ENCODE results near the gene CES2. TPM values are rescaled to one million over a fixed set of nuclear protein-coding genes. Genes with fewer than 3 reads are reported as not detected.
"Not testable (repeated sequence)": the region's sequence is repeated elsewhere in the genome, so short reads cannot be mapped to it uniquely, and the experiment has no call there.

Gene CES2
- total RNA-seq, 1 donor from 2014 or later: 13.1 TPM

DNA sequence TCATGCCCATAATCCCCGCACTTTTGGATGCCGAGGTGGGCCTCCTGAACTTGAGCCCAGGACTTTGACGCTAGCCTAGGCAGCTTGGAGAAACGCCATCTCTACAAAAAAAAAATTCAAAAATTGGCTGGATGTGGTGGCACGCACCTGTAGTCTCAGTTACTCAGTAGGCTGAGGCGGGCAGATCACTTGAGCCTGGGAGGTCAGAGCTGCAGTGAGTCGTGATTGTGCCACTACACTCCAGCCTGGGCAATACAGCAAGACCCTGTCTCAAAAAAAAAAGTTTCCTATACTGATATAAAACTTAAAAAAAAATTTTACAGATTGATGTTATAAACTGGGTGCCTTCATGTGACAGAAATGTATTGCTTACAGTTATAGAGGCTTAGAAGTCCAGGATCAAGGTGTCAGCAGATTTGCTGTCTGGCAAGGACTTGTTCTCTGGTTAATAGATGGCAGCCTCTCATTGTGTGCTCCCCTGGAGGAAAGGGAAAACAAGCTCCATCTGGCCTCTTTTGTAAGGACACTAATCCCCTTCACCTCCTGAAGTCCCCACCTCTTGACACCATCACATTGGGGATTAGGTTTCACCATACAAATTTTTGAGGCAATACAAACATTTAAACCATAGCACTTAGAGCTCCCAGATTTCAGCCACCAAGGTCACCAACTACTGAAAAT is 17.3 kb downstream of the CES2 start:
- DNase-seq (ENCODE audit: low read depth in 2 of 2): no peak

DNA sequence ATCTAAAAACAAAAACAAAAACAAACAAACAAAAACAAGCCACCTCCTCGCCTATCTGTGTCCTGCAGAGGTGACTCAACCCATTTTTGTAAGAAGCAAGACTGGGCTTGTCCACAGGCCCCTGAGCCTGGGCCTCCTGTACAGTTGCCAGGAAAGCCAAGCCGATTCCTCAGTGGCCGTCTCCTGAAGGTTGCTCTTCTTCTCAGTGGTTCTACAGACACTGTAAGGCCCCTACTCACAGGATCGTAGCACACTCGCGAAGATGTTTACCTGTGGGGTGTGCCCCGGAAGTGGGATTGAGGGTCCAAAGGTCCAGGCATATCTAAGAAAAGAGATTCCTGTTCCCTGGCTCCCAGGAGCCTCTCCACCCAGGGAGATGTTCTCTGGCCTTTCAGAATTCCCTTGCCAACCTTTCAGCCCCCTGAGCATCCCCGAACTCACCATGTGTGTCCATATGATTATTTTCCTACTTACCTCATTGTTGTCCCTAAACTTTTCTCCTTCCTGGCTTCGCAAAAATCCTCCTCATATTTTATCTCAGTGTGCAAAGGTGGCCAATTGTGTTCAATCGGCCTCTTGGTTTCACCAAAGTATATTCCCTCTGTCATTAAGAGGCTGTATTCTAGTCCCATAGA is 18.3 kb downstream of the CES2 start:
- no peak for DNase-seq (ENCODE audit: low read depth in 2 of 2)

DNA sequence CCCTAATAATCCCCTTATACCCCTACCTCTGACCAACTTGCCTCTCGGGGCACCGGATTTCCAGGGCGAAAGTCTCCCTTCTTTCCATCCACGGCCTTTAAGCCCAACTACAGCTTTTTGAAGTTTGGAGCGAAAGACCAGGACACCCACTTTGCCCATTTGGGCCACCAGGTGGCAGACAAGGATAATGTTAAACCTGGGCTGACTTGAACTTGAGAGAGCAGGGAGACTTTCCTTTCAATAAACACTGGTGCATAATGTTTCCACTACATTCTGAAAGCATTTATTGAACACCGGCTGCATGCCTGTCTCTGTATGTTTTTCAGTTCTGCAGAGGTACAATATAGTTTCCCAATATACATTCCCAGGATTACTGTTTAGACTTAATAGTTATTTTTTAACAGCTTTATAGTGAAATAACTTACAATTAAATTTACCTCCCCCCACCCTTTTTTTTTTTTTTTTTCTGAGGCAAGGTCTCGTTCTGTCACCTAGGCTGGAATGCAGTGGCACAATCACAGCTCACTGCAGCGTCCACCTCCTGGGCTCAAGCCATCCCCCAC is 18.9 kb downstream of the CES2 start:
- DNase-seq (ENCODE audit: low read depth in 2 of 2): peak; percentile 57 to 71

DNA sequence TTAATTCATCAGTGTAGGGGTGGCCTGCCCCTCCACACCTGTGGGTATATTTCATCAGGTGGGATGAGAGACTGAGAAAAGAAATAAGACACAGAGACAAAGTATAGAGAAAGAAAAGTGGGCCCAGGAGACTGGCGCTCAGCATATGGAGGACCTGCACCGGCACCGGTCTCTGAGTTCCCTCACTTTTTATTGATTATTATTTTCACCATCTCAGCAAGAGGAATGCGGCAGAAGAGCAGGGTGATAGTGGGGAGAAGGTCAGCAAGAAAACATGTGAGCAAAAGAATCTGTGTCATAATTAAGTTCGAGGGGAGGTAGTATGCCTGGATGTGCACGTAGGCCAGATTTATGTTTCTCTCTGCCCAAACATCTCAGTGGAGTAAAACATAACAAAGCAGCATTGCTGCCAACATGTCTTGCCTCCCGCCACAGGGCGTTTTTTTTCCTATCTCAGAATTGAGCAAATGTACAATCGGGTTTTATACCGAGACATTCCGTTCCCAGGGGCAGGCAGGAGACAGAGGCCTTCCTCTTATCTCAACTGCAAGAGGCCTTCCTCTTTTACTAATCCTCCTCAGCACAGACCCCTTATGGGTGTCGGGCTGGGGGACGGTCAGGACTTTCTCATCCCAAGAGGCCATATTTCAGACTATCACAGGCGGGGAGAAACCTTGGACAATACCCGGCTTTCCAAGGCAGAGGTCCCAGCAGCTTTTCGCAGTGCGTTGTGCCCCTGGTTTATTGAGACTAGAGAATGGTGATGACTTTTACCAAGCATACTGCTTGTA is 20.2 kb downstream of the CES2 start:
- not testable (repeated sequence) for DNase-seq (ENCODE audit: low read depth in 2 of 2)

DNA sequence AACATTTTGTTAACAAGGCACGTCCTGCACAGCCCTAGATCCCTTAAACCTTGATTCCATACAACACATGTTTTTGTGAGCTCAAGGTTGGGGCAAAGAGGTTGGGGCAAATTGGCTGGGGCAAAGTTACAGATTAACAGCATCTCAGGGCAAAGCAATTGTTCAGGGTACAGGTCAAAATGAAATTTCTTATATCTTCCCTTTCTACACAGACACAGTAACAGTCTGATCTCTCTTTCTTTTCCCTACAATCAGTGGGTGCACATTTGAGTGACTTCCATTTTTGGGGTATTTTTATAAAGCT is 20.8 kb downstream of the CES2 start:
- DNase-seq (ENCODE audit: low read depth in 2 of 2): not testable (repeated sequence)

DNA sequence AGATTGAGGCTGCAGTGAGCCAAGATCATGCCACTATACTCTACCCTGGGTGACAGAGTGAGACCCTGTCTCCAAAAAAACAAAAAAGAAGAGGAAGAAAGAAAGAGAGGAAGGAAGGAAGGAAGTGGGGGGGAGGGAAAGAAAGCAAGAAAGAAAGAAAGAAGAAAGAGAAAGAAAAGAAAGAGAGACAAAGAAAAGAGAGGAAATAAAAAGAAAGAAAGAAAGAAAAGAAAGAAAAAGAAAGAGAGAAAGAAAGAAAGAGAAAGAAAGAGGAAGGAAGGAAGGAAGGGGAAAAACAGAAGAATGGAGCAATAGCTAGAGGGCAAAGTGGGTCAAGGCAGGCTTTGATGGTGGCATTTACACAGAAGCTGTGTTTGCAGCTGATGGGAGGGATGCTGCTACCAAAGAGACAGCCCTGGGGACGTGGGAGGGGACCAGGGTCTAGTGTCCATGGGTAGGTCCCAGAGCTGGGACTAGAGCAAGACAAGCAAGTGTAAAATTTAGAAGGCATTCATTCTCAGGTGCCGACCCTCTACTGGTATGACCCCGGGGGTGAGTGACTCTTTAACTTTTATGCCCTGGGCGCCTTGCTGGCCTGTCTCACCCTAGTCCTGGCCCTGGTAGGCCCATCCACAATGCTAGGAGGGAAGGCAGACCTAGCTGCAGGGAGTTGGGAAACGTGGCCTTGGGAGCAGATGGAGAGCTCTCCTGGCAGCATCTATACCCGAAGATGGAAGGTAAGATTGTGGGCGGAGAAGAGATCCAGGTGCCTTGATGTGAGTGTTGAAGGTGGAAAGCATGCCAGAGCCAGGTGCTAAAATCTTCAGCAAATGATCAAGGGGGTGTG is 23.8 kb downstream of the CES2 start:
- DNase-seq (ENCODE audit: low read depth in 2 of 2): no peak

DNA sequence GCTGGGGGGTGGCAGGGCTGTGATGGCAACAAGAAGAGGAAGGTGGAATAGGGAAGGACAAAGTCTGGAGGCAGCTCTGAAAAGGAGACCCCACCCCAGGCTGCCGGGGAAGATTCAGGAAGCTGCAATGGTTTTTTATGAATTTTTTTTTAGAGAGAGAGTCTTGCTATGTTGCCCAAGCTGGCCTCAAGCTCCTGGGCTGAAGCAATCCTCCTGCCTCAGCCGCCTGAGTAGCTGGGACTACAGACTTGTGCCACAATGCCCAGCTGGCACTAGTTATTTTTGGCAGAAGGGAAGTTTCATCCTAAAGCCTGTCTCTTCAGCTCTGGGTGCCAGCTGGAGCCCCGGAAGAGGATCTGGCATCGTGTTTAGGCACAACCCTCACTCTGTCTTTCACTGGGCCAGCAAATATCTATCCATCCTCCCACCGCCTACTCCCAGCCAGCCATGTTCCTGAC is 24.4 kb downstream of the CES2 start:
- DNase-seq (ENCODE audit: low read depth in 2 of 2): no peak

DNA sequence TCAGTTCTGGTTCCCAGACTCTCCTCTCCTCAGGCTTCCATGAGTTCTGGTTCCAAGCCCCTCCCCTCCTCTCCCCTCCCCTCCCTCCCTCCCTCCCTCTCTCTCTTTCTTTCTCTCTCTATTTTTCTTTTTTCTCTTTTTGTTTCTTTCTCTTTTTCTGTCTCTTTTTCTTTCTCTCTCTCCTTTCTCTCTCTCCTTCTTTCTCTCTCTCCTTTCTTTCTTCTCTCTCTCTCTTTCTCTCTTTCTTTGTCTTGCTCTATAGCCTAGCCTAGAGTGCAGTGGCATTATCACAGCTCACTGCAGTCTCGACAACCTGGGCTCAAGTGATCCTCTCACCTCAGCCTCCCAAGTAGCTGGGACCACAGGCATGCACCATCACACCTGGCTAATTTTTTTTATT is 25.0 kb downstream of the CES2 start:
- no peak for DNase-seq (ENCODE audit: low read depth in 2 of 2)

DNA sequence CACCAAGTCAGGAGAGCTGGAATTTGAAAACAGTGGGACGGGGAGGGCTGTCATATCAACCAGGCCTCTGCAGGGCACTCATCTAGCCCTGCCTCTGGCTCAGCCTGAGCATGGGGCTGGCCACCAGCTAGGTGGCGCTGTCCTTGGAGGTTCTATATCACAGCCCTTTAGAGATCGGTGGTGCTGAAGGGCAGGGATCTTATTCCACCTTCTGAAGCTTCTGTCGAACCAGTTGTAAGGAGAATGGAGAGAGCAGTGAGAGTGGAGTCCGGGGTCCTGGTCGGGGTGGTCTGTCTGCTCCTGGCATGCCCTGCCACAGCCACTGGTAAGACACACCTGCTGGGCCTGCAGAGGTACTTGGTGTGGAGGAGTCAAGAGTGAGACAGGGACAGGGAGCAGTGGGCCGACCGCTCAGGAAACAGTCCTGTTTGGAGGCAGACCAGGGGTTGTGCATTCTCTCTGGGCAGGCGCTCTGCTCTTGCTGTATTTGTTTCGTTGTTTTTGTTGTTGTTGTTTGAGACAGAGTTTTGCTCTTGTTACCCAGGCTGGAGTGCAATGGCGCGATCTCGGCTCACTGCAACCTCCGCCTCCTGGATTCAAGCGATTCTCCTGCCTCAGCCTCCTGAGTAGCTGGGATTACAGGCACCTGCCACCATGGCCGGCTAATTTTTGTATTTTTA is 25.9 kb downstream of the CES2 start, which contains the start of gene CES3:
TSS of gene CES3 (plus strand) at position 202 of the 680 bp plus-strand sequence. CDS start at position 244, 42 bp downstream.
- DNase-seq (ENCODE audit: low read depth in 2 of 2): peak; percentile 28 to 66

DNA sequence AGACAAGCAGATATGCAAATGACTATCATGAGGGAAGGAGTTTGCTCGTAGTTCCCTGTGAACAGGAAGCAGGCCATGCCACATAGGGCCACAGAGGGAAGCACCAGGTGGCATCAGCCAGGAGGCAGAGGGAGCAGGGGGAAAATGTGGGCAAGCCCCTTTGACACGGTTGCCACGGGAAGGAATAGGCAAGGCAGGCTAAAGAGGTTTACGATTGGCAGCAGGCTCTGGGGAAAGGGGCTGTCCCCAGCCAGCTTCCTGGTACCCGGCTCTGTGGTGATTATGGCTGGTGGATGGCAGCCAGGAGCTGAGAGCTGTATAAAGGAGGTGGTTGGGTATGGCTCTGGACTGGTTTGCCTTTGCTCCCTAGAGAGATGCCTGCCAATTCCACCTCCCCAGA is 26.6 kb downstream of the CES2 start:
- DNase-seq (ENCODE audit: low read depth in 2 of 2): no peak

DNA sequence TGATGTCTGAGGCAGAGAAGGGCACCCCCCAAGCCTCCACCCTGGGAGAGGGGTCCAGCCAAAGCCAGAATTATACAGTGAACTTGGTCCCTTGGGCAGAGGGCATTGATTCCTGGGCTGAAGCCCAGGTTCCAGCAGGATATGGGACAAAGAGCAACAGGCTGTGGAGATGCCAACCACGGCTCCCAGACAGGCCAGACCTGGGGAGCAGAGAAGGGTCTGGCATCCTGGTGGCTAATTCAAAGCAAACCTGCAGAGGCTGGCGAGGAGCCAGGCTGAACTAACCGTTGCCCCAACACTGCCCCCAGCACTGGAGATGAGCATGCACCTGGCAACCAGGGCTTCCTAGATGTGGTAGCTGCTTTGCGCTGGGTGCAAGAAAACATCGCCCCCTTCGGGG is 28.7 kb downstream of the CES2 start:
- DNase-seq (ENCODE audit: low read depth in 2 of 2): no peak

DNA sequence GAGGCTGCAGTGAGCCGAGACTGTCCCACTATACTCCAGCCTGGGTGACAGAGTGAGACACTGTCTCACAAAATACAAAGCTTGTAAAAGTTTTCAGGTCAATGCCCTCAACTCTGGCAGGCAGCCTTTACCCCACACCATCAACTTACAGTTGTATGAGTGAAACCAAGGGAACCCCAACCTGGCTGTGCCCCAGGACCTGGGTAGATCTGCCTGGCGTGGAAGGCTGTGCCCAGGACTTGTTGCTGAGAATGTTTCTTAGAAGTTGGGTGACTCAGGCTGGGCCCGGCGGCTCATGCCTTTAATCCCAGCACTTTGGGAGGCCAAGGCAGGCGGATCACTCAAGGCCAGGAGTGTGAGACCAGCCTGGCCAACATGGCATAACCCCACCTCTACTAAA is 33.5 kb downstream of the CES2 start:
- no peak for DNase-seq (ENCODE audit: low read depth in 2 of 2)

DNA sequence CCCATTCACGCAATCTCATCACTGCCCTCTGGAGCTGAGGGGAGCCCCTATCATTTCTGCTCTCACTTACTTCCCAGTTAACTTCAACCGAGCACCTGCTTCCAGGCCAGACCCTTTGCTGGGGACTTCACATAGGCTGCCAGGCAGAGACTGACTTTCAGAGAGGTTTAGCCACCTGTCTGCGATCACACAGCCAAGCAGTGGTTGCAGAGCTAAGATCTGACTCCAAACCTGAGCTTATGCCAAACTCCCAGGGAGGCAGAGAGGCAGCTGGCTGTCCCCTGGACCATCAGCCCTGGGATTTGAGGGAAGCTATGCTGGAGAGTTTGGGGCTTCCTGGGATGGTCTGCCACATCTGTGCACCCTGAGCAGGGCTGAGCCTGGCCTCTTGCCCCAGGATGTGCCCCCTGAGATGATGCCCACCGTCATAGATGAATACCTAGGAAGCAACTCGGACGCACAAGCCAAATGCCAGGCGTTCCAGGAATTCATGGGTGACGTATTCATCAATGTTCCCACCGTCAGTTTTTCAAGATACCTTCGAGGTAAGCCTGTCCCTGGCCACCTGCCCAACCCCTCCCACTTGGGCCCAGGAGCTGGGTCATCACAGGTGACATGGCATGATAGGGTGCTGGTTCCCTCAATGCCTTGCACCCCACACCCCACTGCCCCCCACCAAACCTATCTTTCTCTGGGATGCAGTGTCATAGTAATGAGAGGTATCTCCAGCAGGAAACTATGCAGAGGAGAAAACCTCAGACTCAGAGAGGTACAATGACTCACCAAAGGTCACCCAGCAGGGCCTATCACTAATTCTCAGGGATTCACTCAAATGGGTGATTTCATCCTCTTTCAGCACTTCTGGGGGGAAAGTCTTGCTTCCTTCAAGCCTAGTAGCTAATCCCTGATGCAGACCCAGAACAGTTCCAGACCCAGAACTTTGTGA is 35.7 kb downstream of the CES2 start:
- no peak for DNase-seq (ENCODE audit: low read depth in 2 of 2)

DNA sequence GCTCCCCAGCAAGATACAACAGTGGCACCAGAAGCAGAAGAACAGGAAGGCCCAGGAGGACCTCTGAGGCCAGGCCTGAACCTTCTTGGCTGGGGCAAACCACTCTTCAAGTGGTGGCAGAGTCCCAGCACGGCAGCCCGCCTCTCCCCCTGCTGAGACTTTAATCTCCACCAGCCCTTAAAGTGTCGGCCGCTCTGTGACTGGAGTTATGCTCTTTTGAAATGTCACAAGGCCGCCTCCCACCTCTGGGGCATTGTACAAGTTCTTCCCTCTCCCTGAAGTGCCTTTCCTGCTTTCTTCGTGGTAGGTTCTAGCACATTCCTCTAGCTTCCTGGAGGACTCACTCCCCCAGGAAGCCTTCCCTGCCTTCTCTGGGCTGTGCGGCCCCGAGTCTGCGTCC is 37.7 kb downstream of the CES2 start:
- DNase-seq (ENCODE audit: low read depth in 2 of 2): no peak

DNA sequence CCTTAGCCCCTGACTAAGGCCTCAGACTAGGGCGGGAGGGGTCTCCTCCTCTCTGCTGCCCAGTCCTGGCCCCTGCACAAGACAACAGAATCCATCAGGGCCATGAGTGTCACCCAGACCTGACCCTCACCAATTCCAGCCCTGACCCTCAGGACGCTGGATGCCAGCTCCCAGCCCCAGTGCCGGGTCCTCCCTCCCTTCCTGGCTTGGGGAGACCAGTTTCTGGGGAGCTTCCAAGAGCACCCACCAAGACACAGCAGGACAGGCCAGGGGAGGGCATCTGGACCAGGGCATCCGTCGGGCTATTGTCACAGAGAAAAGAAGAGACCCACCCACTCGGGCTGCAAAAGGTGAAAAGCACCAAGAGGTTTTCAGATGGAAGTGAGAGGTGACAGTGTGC is 38.4 kb downstream of the CES2 start:
- DNase-seq (ENCODE audit: low read depth in 2 of 2): no peak

DNA sequence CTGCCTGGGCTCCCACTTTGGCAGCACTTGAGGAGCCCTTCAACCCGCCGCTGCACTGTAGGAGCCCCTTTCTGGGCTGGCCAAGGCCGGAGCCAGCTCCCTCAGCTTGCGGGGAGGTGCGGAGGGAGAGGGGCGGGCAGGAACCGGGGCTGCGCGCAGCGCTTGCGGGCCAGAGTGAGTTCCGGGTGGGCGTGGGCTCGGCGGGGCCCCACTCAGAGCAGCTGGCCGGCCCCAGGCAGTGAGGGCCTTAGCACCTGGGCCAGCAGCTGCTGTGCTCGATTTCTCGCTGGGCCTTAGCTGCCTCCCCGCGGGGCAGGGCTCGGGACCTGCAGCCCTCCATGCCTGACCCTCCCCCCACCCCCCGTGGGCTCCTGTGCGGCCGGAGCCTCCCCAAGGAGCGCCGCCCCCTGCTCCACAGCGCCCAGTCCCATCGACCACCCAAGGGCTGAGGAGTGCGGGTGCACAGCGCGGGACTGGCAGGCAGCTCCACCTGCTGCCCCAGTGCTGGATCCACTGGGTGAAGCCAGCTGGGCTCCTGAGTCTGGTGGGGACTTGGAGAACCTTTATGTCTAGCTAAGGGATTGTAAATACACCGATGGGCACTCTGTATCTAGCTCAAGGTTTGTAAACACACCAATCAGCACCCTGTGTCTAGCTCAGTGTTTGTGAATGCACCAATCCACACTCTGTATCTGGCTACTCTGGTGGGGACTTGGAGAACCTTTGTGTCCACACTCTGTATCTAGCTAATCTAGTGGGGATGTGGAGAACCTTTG is 39.0 kb downstream of the CES2 start:
- DNase-seq (ENCODE audit: low read depth in 2 of 2): not testable (repeated sequence)

DNA sequence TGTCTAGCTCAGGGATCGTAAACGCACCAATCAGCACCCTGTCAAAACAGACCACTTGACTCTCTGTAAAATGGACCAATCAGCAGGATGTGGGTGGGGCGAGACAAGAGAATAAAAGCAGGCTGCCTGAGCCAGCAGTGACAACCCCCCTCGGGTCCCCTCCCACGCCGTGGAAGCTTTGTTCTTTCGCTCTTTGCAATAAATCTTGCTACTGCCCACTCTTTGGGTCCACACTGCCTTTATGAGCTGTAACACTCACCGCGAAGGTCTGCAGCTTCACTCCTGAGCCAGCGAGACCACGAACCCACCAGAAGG is 39.6 kb downstream of the CES2 start:
- DNase-seq (ENCODE audit: low read depth in 2 of 2): not testable (repeated sequence)

DNA sequence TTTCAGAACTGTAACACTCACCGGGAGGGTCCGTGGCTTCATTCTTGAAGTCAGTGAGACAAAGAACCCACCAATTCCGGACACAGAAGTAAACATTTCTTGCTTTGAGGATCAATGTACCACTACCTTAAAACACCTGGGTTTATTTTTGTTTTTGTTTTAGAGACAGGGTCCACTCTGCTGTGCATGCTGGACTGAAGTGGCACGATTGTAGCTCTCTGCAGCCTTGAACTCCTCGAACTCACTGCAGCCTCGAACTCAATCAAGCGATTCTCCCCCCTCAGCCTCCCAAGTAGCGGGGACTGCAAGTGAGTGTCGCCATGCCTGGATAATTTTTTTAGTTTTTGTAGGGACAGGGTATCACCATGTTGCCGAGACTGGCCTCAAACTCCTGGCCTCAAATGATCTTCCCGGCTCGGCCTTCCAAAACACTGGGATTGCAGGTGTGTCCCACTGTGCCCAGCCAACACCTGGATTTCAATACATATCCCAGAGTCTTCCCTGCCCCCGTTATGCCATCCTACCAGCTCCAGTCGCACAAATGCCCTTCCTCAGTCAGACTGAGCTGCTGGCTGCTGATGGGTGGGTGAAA is 40.1 kb downstream of the CES2 start:
- no peak for DNase-seq (ENCODE audit: low read depth in 2 of 2)

DNA sequence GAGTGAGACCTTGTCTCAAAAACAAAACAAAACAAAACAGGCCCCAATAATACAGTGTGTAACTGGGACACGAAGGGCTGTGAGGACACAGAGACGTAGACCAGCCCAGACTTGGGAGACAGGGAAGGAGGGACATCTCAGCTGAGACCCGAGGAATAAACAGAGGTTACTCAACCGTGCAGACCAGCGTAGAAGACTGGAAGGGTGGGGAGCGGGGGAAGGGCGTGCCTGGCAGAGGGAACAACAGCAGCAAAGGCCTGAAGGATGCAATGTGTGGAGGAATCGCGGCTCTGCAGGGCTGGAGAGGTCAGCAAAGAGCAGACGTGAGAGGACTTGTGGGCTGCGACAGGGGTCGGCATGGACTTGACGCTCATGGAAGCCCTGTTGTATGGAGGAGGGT is 41.4 kb downstream of the CES2 start:
- DNase-seq (ENCODE audit: low read depth in 2 of 2): no peak
